Measurements from ENCODE around the gene PUSL1.

Gene PUSL1

DNA sequence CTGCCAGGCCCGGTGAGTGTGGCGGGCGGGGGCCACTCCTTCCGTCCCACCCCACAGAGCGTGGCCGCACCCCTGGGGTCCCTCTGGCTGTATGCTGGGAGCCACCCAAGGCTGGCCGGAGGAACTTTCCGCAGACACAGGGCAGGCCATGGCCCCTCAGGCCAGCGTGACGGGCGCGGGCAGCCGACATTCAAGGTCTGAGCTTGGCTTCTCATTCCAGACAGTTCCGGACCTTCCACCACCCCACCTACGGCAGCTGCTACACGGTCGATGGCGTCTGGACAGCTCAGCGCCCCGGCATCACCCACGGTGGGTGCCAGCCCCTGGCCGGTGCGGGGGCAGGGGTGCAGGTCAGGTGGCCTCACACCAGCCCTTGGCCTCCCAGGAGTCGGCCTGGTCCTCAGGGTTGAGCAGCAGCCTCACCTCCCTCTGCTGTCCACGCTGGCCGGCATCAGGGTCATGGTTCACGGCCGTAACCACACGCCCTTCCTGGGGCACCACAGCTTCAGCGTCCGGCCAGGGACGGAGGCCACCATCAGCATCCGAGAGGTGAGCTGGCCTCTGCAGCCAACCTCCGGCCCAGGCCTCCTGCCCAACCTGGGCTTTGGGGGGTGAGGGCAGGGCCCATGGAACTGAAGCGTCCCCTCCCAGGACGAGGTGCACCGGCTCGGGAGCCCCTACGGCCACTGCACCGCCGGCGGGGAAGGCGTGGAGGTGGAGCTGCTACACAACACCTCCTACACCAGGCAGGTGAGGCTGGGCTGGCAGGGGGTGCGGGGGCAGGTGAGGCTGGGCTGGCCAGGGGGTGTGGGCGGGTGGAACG is 20.9 kb upstream of the PUSL1 start:
- TF ChIP-seq, protein P1, sequence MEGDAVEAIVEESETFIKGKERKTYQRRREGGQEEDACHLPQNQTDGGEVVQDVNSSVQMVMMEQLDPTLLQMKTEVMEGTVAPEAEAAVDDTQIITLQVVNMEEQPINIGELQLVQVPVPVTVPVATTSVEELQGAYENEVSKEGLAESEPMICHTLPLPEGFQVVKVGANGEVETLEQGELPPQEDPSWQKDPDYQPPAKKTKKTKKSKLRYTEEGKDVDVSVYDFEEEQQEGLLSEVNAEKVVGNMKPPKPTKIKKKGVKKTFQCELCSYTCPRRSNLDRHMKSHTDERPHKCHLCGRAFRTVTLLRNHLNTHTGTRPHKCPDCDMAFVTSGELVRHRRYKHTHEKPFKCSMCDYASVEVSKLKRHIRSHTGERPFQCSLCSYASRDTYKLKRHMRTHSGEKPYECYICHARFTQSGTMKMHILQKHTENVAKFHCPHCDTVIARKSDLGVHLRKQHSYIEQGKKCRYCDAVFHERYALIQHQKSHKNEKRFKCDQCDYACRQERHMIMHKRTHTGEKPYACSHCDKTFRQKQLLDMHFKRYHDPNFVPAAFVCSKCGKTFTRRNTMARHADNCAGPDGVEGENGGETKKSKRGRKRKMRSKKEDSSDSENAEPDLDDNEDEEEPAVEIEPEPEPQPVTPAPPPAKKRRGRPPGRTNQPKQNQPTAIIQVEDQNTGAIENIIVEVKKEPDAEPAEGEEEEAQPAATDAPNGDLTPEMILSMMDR (IDR thresholded peaks at IDR 0.05; ENCODE audit: low read length, missing control alignments) = no peak
- no peak for DNase-seq (ENCODE audit: low read depth)
- no peak overlapping the region for H3K4me3 ChIP-seq (replicated peaks; ENCODE audit: low read depth, low read length)

DNA sequence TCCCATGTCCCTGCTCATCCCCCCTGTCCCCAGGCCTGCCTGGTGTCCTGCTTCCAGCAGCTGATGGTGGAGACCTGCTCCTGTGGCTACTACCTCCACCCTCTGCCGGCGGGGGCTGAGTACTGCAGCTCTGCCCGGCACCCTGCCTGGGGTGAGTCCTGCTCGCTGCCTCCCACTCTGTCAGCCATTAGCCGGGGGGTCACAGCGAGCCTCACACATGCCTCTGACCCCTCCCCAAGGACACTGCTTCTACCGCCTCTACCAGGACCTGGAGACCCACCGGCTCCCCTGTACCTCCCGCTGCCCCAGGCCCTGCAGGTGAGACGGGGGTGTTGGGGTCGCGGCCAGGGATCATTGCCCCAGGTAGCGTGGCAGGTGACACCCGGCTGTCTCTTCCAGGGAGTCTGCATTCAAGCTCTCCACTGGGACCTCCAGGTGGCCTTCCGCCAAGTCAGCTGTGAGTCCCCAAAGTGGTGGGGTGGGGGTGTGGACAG is 18.1 kb upstream of the PUSL1 start:
- TF ChIP-seq, protein P1 (IDR thresholded peaks at IDR 0.05; ENCODE audit: low read length, missing control alignments) = peak; percentile 49
- peak; percentile 38 for DNase-seq (ENCODE audit: low read depth)
- no peak overlapping the region for H3K4me3 ChIP-seq (replicated peaks; ENCODE audit: low read depth, low read length)

DNA sequence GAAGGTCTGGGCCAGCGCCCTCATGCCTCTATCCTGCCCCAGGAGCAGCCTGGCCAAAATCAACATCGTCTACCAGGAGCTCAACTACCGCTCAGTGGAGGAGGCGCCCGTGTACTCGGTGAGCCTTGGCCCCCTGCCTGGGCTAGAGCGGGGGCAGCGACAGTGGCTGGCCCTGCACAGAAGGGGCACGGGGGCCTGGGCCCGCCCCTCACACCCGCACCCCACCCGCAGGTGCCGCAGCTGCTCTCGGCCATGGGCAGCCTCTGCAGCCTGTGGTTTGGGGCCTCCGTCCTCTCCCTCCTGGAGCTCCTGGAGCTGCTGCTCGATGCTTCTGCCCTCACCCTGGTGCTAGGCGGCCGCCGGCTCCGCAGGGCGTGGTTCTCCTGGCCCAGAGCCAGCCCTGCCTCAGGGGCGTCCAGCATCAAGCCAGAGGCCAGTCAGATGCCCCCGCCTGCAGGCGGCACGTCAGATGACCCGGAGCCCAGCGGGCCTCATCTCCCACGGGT is 17.3 kb upstream of the PUSL1 start:
- no peak overlapping the region for H3K4me3 ChIP-seq (replicated peaks; ENCODE audit: low read depth, low read length)
- TF ChIP-seq, protein P1 (IDR thresholded peaks at IDR 0.05; ENCODE audit: low read length, missing control alignments) = no peak
- no peak for DNase-seq (ENCODE audit: low read depth)

DNA sequence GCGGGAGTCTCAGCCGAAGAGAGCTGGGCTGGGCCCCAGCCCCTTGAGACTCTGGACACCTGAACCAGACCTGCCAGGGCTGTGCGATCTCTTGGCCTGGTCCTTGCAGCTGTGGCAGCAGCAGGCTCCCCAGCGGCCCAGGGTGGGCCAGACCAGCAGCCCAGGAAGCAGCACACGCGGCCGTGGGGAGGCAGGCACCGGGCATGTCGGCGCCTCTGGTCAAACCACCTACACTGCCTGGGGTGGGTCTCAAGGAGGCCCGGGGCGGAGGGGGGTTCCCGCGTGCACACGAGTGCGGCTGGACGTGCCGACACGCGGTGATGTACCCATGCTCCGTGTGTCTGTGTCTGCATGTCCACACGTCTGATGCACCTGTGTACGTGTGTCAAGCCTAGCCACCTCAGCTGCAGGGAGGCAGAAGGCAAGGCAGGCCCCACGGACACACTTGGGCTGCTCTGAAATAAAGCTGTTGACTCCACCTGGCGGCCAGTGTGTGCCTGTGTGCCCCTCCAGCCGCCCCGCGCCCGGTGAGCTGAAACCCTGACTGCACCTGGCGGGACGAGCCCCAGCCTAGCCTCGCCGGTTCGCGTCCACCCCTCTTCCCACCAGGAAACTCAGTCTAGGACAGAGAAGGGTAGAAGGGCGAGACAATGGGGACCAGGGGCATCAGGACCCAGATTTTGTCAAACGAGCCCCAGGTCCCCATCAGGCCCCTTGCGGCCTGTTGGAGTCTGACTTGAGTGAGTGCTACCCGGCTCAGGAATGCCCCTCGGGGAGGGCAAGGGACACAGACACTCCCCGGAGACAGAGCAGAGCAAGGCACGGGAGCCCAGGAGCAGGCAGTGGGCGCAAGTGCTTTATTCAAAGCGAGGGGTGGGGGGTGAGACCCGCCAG is 16.6 kb upstream of the PUSL1 start:
- TF ChIP-seq, protein P1 (IDR thresholded peaks at IDR 0.05; ENCODE audit: low read length, missing control alignments) = peak; percentile 56
- no peak overlapping the region for H3K4me3 ChIP-seq (replicated peaks; ENCODE audit: low read depth, low read length)
- DNase-seq (ENCODE audit: low read depth) = peak; percentile 70

DNA sequence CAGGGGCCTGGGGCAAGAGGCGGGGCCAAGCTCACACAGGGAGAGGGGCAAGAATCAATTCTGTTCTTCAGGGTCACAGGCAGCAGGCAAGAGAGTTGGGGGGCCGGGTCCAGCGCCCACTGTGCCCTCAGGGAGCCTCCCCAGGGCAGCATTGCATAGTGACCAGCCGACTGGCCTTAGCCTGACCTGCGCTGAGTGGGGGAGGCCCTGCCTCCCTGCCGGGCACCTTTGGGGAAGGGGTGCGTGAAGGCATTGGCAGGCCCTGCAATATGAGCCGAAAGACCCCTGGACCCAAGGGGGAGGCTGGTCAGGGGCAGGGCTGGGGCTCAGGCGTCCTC is 16.0 kb upstream of the PUSL1 start:
- TF ChIP-seq, protein P1 (IDR thresholded peaks at IDR 0.05; ENCODE audit: low read length, missing control alignments) = no peak
- no peak overlapping the region for H3K4me3 ChIP-seq (replicated peaks; ENCODE audit: low read depth, low read length)
- DNase-seq (ENCODE audit: low read depth) = no peak

DNA sequence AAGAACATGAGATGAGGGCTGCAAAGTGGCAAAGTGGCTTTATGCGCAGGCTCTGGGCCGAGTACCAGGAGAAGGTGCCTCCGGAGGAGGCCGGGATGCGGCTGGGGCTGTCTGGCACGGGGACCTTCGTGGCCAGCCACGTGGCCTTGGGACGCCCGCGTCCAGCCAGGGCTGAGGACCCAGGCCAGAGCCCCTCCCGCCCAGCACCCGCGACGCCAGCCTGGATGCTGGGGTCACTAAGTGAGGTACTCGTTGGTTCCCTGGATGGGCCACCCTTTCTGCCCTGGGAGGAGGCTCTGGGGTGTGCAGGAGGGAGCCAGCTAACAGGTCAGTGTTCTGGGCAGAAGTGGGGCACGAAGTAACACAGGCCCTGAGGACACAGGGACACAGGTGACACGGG is 15.5 kb upstream of the PUSL1 start:
- no peak overlapping the region for H3K4me3 ChIP-seq (replicated peaks; ENCODE audit: low read depth, low read length)
- TF ChIP-seq, protein P1 (IDR thresholded peaks at IDR 0.05; ENCODE audit: low read length, missing control alignments) = no peak
- no peak for DNase-seq (ENCODE audit: low read depth)
